Heart left ventricle (tissue), 16 donors: ENCODE results near the gene DNAJC3. TPM values are rescaled to one million over a fixed set of nuclear protein-coding genes. Genes with fewer than 3 reads are reported as not detected.

Experiments used
- ATAC-seq, 4 donors: fragments of 200-7000 bp; cut with Tn5 transposase; one replicate each; pipeline ENCODE4 v1.9.1; 2020 to 2022; ENCODE audit warnings: moderate library complexity in 4 of 4, mild to moderate bottlenecking in 3 of 4, moderate number of reproducible peaks in 1 of 4
- DNase-seq, 5 donors: peaks; one replicate each; pipeline ENCODE4 v3.0.0-alpha.2; 2020
- H3K27ac ChIP-seq, 12 donors: fragments of 200-600 bp; sonication (generic) in 4 of 12; one replicate each; pipeline versions ENCODE4 v1.5.0 to v1.8.0; 2016 to 2022; ENCODE audit warnings: mild to moderate bottlenecking in 2 of 12
- H3K27me3 ChIP-seq, 9 donors: fragments of 200-600 bp; sonication (generic) in 2 of 9; one replicate each; pipeline versions ENCODE4 v1.5.1 to v1.8.0; 2016 to 2022; ENCODE audit warnings: mild to moderate bottlenecking in 3 of 9
- H3K36me3 ChIP-seq, 9 donors: fragments of 200-600 bp; sonication (generic) in 2 of 9; one replicate each; pipeline versions ENCODE4 v1.5.0 to v1.8.0; 2018 to 2022; ENCODE audit warnings: mild to moderate bottlenecking in 2 of 9
- H3K4me1 ChIP-seq, 12 donors: fragments of 200-600 bp; sonication (generic) in 4 of 12; one replicate each; pipeline versions ENCODE4 v1.5.0 to v1.8.0; 2016 to 2022; ENCODE audit warnings: mild to moderate bottlenecking in 3 of 12
- H3K4me3 ChIP-seq, 12 donors: fragments of 200-600 bp; sonication (generic) in 4 of 12; one replicate each; pipeline versions ENCODE4 v1.5.0 to v1.8.0; 2017 to 2022; ENCODE audit warnings: mild to moderate bottlenecking in 9 of 12, moderate library complexity in 4 of 12
- H3K9me3 ChIP-seq, 12 donors: fragments of 200-600 bp; sonication (generic) in 4 of 12; one replicate each; pipeline versions ENCODE4 v1.5.0 to v1.8.0; 2016 to 2022; ENCODE audit warnings: mild to moderate bottlenecking in 1 of 12
- POLR2A ChIP-seq, 2 donors: fragments of 450-650 bp; IDR thresholded peaks; one replicate each; pipeline ENCODE4 v1.6.1; 2017; ENCODE audit warnings: antibody characterized with exemption in 2 of 2, mild to moderate bottlenecking in 2 of 2, moderate library complexity in 2 of 2
- WGBS, 4 donors: extraction: QIAGEN DNeasy Blood & Tissue Kit in 2 of 4; methylation state at CpG; one replicate each; pipeline versions ENCODE4 v1.1.5 to v1.1.7; 2013 to 2018; 5-methylcytosine and 5-hydroxymethylcytosine counted together
- intact Hi-C, 10 donors: fragments of 100-400 bp; cut with DNase I; formaldehyde crosslinking; loops; one replicate each; pipeline versions ENCODE4 v1.11.1 to v1.14.2; 2022
- polyA plus RNA-seq, 2 donors: library from polyadenylated mRNA; stranded (reverse); fragments of 200-250 nt; gene quantifications; one replicate each; pipeline ENCODE4 v1.2.3, GENCODE V29; 2013
- total RNA-seq, 9 donors: library from RNA; depleted of rRNA in 2 of 9; stranded (reverse); fragments of >200 nt in 2 of 9; fragmentation: NEBNext Ultra II Directional in 3 of 9; extraction: Animal tissue kit (Norgen Biotek cat#: 25700) in 3 of 9; gene quantifications; one replicate each; pipeline versions ENCODE4 v1.1.0 to v1.2.4, GENCODE V29; 2016 to 2023
- TF ChIP-seq, protein P1 (sequence below), 12 donors: fragments of 200-600 bp; sonication (generic) in 4 of 12; IDR thresholded peaks; one replicate each; pipeline versions ENCODE4 v1.5.0 to v1.8.0; 2018 to 2022; ENCODE audit warnings: antibody characterized with exemption in 12 of 12, mild to moderate bottlenecking in 5 of 12
- donor health status: ischemic (EF 13 %, LVEDD 7.1; RV severe dilation, severe dysfunction).
- donor health status: healthy with polysubstance abuse.
- donor health status: DM: no; HTN: yes; CAD: no.
- donor health status: DM: no; HTN: no; CAD: no.
- donor health status: ischemic (EF 25% LVEDD 6.9; RV normal size, moderate dysfunction).
- donor health status: ischemic (EF 25% LVEDD 5.7; RV mildly dilated, moderate dysfunction).
- donor health status: healthy.
- donor health status: DM: yes; HTN: yes; CAD: no.
- donor health status: ischemic (EF 35%, LVEDD 5.7; RV mildly dilated, moderate dysfunction).
- donor health status: nonischemic (EF 11% LVEDD 7.7; RV severe dilation, severe dysfunction).
- donor health status: DM: yes; HTN: yes; CAD: no.
- donor health status: PGD.
- donor health status: ischemic (EF 29% LVEDD 5.4; RV normal size, mild dysfunction).
- donor health status: nonischemic (EF 23%, LVEDD 6.1; RV moderate dilation, normal function).

DNAJC3 gene
- total and polyA plus RNA-seq, 11 donors = 8.7 to 43.9 (median 33.7) TPM

DNA sequence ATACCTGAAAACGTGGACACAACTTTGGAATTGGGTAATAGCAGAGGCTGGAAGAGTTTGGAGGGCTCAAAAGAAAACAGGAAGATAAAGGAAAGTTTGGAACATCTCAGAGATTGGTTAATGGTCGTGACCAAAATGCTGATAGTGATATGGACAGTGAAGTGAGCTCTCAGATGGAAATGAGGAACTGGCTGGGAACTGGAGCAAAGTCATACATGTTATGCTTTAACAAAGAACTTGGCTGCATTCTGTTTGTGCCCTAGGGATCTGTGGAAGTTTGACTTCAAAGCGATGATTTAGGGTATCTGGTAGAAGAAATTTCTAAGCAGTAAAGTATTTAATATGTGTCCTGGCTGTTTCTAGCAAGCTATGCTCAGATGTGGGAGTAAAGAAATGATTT, 136.2 kb downstream of the DNAJC3 start:
- WGBS, 4 donors = 93 to 95% (median 94%) methylated on average over 3 of the region's 3 CpGs
- Histone ChIP-seq H3K27me3 (no peaks in the 10 kb centered on the region), H3K4me3 (no peak overlapping the region), H3K27ac (no peak overlapping the region), H3K9me3 (peaks cover 0 to 42% (median 12%) of the 10 kb centered on the region in 12 donors), H3K4me1 (no peaks in the 10 kb centered on the region), H3K36me3 (peaks cover 0 to 30% (median 5%) of the 10 kb centered on the region in 9 donors)
- no peak for ATAC-seq
- DNase-seq = no peak
- TF ChIP-seq, protein P1, sequence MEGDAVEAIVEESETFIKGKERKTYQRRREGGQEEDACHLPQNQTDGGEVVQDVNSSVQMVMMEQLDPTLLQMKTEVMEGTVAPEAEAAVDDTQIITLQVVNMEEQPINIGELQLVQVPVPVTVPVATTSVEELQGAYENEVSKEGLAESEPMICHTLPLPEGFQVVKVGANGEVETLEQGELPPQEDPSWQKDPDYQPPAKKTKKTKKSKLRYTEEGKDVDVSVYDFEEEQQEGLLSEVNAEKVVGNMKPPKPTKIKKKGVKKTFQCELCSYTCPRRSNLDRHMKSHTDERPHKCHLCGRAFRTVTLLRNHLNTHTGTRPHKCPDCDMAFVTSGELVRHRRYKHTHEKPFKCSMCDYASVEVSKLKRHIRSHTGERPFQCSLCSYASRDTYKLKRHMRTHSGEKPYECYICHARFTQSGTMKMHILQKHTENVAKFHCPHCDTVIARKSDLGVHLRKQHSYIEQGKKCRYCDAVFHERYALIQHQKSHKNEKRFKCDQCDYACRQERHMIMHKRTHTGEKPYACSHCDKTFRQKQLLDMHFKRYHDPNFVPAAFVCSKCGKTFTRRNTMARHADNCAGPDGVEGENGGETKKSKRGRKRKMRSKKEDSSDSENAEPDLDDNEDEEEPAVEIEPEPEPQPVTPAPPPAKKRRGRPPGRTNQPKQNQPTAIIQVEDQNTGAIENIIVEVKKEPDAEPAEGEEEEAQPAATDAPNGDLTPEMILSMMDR (IDR thresholded peaks at IDR 0.05) = no peak
- no peak for TF ChIP-seq POLR2A (IDR thresholded peaks at IDR 0.05)
- intact Hi-C loops = no loop called here

DNA sequence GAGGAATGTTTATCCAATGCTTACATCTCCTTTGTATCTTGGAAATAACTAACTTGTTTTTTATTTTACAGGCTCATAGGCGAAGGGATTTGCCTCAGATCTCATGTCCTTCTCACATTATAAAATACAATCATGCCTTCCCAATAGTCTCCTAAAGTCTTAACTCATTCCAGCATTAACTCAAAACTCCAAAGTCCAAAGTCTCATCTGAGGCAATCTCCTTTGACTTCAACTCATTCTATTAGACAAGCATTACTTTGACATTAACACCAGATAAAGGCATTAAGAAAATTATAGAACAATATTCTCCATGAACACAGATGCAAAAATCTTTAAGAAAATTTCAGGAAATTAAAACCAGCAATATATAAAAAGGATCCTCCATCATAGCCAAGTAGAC, 137.6 kb downstream of the DNAJC3 start:
- no peaks in the 10 kb centered on the region for H3K4me1 ChIP-seq
- H3K27ac ChIP-seq = no peak overlapping the region
- WGBS, 4 donors = 94 to 100% (median 97%) methylated on average over 1 of the region's 1 CpG
- intact Hi-C loops = no loop called here
- TF ChIP-seq, protein P1 (IDR thresholded peaks at IDR 0.05) = no peak
- TF ChIP-seq POLR2A (IDR thresholded peaks at IDR 0.05) = no peak
- H3K9me3 ChIP-seq = peaks cover 0 to 40% (median 10%) of the 10 kb centered on the region in 12 donors
- H3K36me3 ChIP-seq = peaks cover 0 to 30% (median 5%) of the 10 kb centered on the region in 9 donors
- ATAC-seq (no peak), DNase-seq (no peak)
- H3K4me3 ChIP-seq = no peak overlapping the region
- no peaks in the 10 kb centered on the region for H3K27me3 ChIP-seq

DNA sequence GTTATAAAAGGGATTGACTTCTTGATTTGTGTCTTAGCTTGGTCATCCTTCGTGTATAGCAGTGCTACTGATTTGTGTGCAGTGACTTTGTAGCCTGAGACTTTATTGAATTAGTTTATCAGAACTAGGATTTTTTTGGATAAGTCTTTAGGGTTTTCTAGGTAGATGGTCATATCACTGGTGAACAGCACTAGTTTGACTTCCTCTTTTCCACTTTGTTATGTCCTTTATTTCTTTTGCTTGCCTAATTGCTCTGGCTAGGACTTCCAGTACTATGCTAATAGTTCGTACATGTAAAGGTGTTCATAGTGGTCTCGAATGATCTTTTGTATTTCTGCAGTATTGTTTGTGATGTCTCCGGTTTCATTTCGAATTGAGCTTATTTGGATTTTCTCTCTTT, 145.4 kb downstream of the DNAJC3 start:
- Histone ChIP-seq H3K27ac (no peak overlapping the region), H3K36me3 (peaks cover 0 to 13% (median 10%) of the 10 kb centered on the region in 9 donors), H3K4me1 (no peaks in the 10 kb centered on the region), H3K4me3 (no peak overlapping the region), H3K27me3 (no peaks in the 10 kb centered on the region), H3K9me3 (no peaks in the 10 kb centered on the region)
- DNase-seq (no peak), ATAC-seq (no peak)
- TF ChIP-seq, protein P1 (IDR thresholded peaks at IDR 0.05) = no peak
- no peak for TF ChIP-seq POLR2A (IDR thresholded peaks at IDR 0.05)
- intact Hi-C loops = no loop called here
- 96 to 97% (median 96%) methylated on average over 5 of the region's 5 CpGs for WGBS, 4 donors

DNA sequence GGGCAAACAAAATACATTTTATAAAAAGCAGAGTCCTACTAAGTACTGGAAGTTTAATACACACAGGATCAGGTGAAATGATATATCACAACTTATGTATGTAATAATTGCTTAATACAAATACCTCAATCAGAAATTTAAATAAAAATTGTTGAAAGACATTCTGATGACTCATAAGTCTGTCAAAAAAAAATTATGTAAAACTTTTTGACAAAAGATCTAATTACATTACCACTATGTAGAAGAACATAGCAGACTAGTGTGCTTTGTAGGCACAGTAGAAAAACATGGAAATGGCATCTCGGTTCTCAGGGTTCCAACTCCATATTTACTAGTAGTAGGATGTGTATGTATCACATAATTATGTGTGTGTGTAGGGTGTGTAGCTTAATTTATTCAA, 156.2 kb downstream of the DNAJC3 start:
- Histone ChIP-seq H3K4me3 (no peak overlapping the region), H3K9me3 (peaks cover 0 to 26% (median 4%) of the 10 kb centered on the region in 12 donors), H3K36me3 (no peaks in the 10 kb centered on the region), H3K27me3 (no peaks in the 10 kb centered on the region), H3K27ac (no peak overlapping the region), H3K4me1 (peaks cover 0 to 9% (median 2%) of the 10 kb centered on the region in 12 donors)
- no peak for TF ChIP-seq POLR2A (IDR thresholded peaks at IDR 0.05)
- TF ChIP-seq, protein P1 (IDR thresholded peaks at IDR 0.05) = no peak
- intact Hi-C loops = loop anchor here (5.0 to 10.0 kb wide), 11 partner anchors 206 to 648 kb away; no protein-coding TSS in a partner anchor
- WGBS, 4 donors = 92 to 98% (median 94%) methylated on average over 1 of the region's 1 CpG
- DNase-seq (no peak), ATAC-seq (no peak)
